H1 (cell line): Measurements from ENCODE around the gene MALT1.

ENCODE experiments used
- CEBPB ChIP-seq: IDR thresholded peaks from 2 replicates; pipeline ENCODE4 v1.6.1; 2012; ENCODE audit warnings: low read depth, low read length
- EZH2 ChIP-seq: fragments of 200-600 bp; sonication (generic); IDR thresholded peaks from 2 replicates; pipeline ENCODE4 v1.7.1; 2012; ENCODE audit warnings: low read depth, mild to moderate bottlenecking, moderate library complexity, low read length, inconsistent platforms; ENCODE audit not compliant: severe bottlenecking
- PHF8 ChIP-seq: fragments of 200-600 bp; sonication (generic); conservative IDR thresholded peaks from 2 replicates; pipeline ENCODE4 v1.7.1; 2012; ENCODE audit warnings: low read depth, mild to moderate bottlenecking, inconsistent platforms, low read length, moderate library complexity
- POLR2A ChIP-seq, 2 experiments: IDR thresholded peaks; 1 replicate in 1 of 2; 2 replicates in 1 of 2; pipeline ENCODE4 v1.6.1; 2011; ENCODE audit warnings: low read depth in 2 of 2, low read length in 2 of 2, mild to moderate bottlenecking in 2 of 2; ENCODE audit errors: control extremely low read depth in 1 of 2
- TBP ChIP-seq: IDR thresholded peaks from 2 replicates; pipeline ENCODE4 v1.6.1; 2011; ENCODE audit warnings: low read depth, low read length, improper control_type of control experiment
- TF ChIP-seq, protein P1 (sequence below), 3 experiments: IDR thresholded peaks; 1 replicate in 2 of 3; 2 replicates in 1 of 3; pipeline versions ENCODE4 v1.5.1 to v1.6.1; 2011; ENCODE audit warnings: low read length in 3 of 3, mild to moderate bottlenecking in 3 of 3, inconsistent platforms in 2 of 3, low read depth in 1 of 3, moderate library complexity in 1 of 3; ENCODE audit not compliant: insufficient read depth in 1 of 3; ENCODE audit errors: control extremely low read depth in 1 of 3

- TF ChIP-seq, protein P1, sequence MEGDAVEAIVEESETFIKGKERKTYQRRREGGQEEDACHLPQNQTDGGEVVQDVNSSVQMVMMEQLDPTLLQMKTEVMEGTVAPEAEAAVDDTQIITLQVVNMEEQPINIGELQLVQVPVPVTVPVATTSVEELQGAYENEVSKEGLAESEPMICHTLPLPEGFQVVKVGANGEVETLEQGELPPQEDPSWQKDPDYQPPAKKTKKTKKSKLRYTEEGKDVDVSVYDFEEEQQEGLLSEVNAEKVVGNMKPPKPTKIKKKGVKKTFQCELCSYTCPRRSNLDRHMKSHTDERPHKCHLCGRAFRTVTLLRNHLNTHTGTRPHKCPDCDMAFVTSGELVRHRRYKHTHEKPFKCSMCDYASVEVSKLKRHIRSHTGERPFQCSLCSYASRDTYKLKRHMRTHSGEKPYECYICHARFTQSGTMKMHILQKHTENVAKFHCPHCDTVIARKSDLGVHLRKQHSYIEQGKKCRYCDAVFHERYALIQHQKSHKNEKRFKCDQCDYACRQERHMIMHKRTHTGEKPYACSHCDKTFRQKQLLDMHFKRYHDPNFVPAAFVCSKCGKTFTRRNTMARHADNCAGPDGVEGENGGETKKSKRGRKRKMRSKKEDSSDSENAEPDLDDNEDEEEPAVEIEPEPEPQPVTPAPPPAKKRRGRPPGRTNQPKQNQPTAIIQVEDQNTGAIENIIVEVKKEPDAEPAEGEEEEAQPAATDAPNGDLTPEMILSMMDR (IDR thresholded peaks at IDR 0.05; ENCODE audit: control extremely low read depth in 1 of 3, insufficient read depth in 1 of 3, low read depth in 1 of 3, low read length in 3 of 3), result no peak
- TF ChIP-seq TBP, result no peak
- no peak for TF ChIP-seq PHF8
- no peak for TF ChIP-seq POLR2A (IDR thresholded peaks at IDR 0.05; ENCODE audit: control extremely low read depth in 1 of 2, low read depth in 2 of 2, low read length in 2 of 2)
- TF ChIP-seq CEBPB, result no peak
- TF ChIP-seq EZH2, result no peak
Observed at GRCh38 chr18:58659691-58660090, 11.6 kb upstream of the MALT1 start.
